ENCODE data around the gene ANKUB1. TPM values are rescaled to one million over a fixed set of nuclear protein-coding genes. Genes with fewer than 3 reads are reported as not detected.

The ANKUB1 gene
- total RNA-seq, 1 donor from 2014 or later, result not detected

- H3K27ac Mint-ChIP-seq, result no peak overlapping the region
- no peak overlapping the region for H3K4me3 Mint-ChIP-seq
- CTCF ChIA-PET, result interaction anchor here (1.5 to 2.5 kb wide), 2 partner anchors 11 to 49 kb away, joined by 3 to 20 read pairs; no protein-coding TSS in a partner anchor
- TF ChIP-seq, protein P1, sequence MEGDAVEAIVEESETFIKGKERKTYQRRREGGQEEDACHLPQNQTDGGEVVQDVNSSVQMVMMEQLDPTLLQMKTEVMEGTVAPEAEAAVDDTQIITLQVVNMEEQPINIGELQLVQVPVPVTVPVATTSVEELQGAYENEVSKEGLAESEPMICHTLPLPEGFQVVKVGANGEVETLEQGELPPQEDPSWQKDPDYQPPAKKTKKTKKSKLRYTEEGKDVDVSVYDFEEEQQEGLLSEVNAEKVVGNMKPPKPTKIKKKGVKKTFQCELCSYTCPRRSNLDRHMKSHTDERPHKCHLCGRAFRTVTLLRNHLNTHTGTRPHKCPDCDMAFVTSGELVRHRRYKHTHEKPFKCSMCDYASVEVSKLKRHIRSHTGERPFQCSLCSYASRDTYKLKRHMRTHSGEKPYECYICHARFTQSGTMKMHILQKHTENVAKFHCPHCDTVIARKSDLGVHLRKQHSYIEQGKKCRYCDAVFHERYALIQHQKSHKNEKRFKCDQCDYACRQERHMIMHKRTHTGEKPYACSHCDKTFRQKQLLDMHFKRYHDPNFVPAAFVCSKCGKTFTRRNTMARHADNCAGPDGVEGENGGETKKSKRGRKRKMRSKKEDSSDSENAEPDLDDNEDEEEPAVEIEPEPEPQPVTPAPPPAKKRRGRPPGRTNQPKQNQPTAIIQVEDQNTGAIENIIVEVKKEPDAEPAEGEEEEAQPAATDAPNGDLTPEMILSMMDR (IDR thresholded peaks at IDR 0.05), result no peak
- POLR2A ChIA-PET, result interaction anchor here (0.5 to 0.8 kb wide), 2 partner anchors 11 to 783 kb away, joined by 3 read pairs; no protein-coding TSS in a partner anchor
- peaks cover 72% of the 10 kb centered on the region for H3K4me1 Mint-ChIP-seq
- ATAC-seq (ENCODE audit: low read depth) (no peak), DNase-seq (no peak)
- H3K9me3 Mint-ChIP-seq, result peaks cover 10% of the 10 kb centered on the region
- intact Hi-C loops (cut with micrococcal nuclease), result loop anchor here (5.0 to 10.0 kb wide), 2 partner anchors 37 to 695 kb away; partner anchors contain the start of gene HPS3
- H3K36me3 Mint-ChIP-seq (ENCODE audit: low read depth), result peaks cover 18% of the 10 kb centered on the region
- no peaks in the 10 kb centered on the region for H3K27me3 Mint-ChIP-seq
Measured at GRCh38 chr3:149819432-149819831, 27.1 kb upstream of the ANKUB1 start.

DNA sequence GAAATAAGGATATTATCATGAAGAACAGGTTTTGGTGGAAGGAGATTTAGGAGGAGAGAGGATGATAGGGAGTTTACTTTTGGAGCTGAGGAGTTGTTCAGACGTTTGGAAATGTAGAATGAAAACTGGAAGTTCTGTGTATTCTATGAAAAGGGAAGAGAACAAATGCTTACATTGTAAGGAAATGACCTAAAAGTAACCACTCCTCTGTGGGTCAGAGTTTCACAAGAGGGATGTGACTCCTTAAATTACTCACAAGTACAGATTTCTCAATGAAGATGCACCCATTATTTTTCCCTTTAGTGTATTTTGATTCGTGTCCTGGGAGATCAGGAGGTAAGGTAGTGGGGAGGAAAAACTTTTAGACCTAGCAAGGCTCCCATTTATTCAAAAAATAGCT, 24.6 kb upstream of the ANKUB1 start:
- TF ChIP-seq, protein P1 (IDR thresholded peaks at IDR 0.05), result no peak
- H3K27me3 Mint-ChIP-seq, result no peaks in the 10 kb centered on the region
- intact Hi-C loops (cut with micrococcal nuclease), result loop anchor here (5.0 to 10.0 kb wide), 2 partner anchors 35 to 692 kb away; partner anchors contain the start of gene HPS3
- H3K27ac Mint-ChIP-seq, result no peak overlapping the region
- ATAC-seq (ENCODE audit: low read depth), result no peak
- ChIA-PET POLR2A (no interaction called here), CTCF (interaction anchor here (1.9 kb wide), 1 partner anchor 9 kb away, joined by 12 read pairs; no protein-coding TSS in a partner anchor)
- DNase-seq, result no peak
- H3K4me1 Mint-ChIP-seq, result peaks cover 78% of the 10 kb centered on the region
- H3K36me3 Mint-ChIP-seq (ENCODE audit: low read depth), result peaks cover 26% of the 10 kb centered on the region
- H3K4me3 Mint-ChIP-seq, result no peak overlapping the region
- H3K9me3 Mint-ChIP-seq, result peaks cover 6% of the 10 kb centered on the region

GRCh38 chr3:149816311-149816710, 24.0 kb upstream of the ANKUB1 start:
- TF ChIP-seq, protein P1 (IDR thresholded peaks at IDR 0.05), result no peak
- POLR2A ChIA-PET, result no interaction called here
- DNase-seq, result no peak
- CTCF ChIA-PET, result interaction anchor here (1.9 kb wide), 1 partner anchor 8 kb away, joined by 12 read pairs; no protein-coding TSS in a partner anchor
- Mint-ChIP-seq H3K4me1 (peaks cover 74% of the 10 kb centered on the region), H3K9me3 (no peaks in the 10 kb centered on the region), H3K27me3 (no peaks in the 10 kb centered on the region), H3K4me3 (no peak overlapping the region), H3K27ac (no peak overlapping the region), H3K36me3 (ENCODE audit: low read depth) (peaks cover 20% of the 10 kb centered on the region)
- ATAC-seq (ENCODE audit: low read depth), result no peak
- intact Hi-C loops (cut with micrococcal nuclease), result loop anchor here (5.0 to 10.0 kb wide), 2 partner anchors 34 to 692 kb away; partner anchors contain the start of gene HPS3

- POLR2A ChIA-PET, result no interaction called here
- TF ChIP-seq, protein P1 (IDR thresholded peaks at IDR 0.05), result no peak
- Mint-ChIP-seq H3K9me3 (no peaks in the 10 kb centered on the region), H3K27ac (no peak overlapping the region), H3K36me3 (ENCODE audit: low read depth) (peaks cover 18% of the 10 kb centered on the region), H3K4me1 (peaks cover 74% of the 10 kb centered on the region), H3K27me3 (no peaks in the 10 kb centered on the region), H3K4me3 (no peak overlapping the region)
- ATAC-seq (ENCODE audit: low read depth) (no peak), DNase-seq (no peak)
- intact Hi-C loops (cut with micrococcal nuclease), result loop anchor here (5.0 to 10.0 kb wide), 2 partner anchors 33 to 691 kb away; partner anchors contain the start of gene HPS3
- CTCF ChIA-PET, result no interaction called here
Measured at GRCh38 chr3:149815728-149816127, 23.4 kb upstream of the ANKUB1 start.

GRCh38 chr3:149815321-149815720, 23.0 kb upstream of the ANKUB1 start:
- H3K27me3 Mint-ChIP-seq, result no peaks in the 10 kb centered on the region
- DNase-seq (no peak), ATAC-seq (ENCODE audit: low read depth) (no peak)
- H3K9me3 Mint-ChIP-seq, result no peaks in the 10 kb centered on the region
- peaks cover 71% of the 10 kb centered on the region for H3K4me1 Mint-ChIP-seq
- ChIA-PET CTCF (interaction anchor here (0.6 to 0.9 kb wide), 2 partner anchors 17 to 50 kb away, joined by 3 read pairs; no protein-coding TSS in a partner anchor), POLR2A (interaction anchor here (3.0 kb wide), 1 partner anchor 64 kb away, joined by 23 read pairs; the partner anchor contains the start of gene COMMD2)
- peak overlapping the region; percentile 9 for H3K27ac Mint-ChIP-seq
- TF ChIP-seq, protein P1 (IDR thresholded peaks at IDR 0.05), result no peak
- H3K4me3 Mint-ChIP-seq, result peak overlapping the region; percentile 52
- peaks cover 18% of the 10 kb centered on the region for H3K36me3 Mint-ChIP-seq (ENCODE audit: low read depth)
- intact Hi-C loops (cut with micrococcal nuclease), result loop anchor here (5.0 to 10.0 kb wide), 2 partner anchors 33 to 691 kb away; partner anchors contain the start of gene HPS3
